Mucosa of stomach (tissue), 1 donor: Measurements from ENCODE around the gene CUL4A.
A peak's percentile ranks its signal among the peaks of the same experiment; 100 is the strongest.
"Not testable (repeated sequence)": the region's sequence is repeated elsewhere in the genome, so short reads cannot be mapped to it uniquely, and the experiment has no call there.

Experiments
- H3K27me3 ChIP-seq: one replicate; pipeline ENCODE4 v1.7.0; 2013; ENCODE audit warnings: mild to moderate bottlenecking, low read length; ENCODE audit not compliant: control insufficient read depth, insufficient read depth
- H3K36me3 ChIP-seq: one replicate; pipeline ENCODE4 v1.7.0; 2013; ENCODE audit warnings: low read length; ENCODE audit not compliant: control insufficient read depth, insufficient read depth
- H3K4me1 ChIP-seq: one replicate; pipeline ENCODE4 v1.7.0; 2013; ENCODE audit warnings: mild to moderate bottlenecking, low read length; ENCODE audit not compliant: control insufficient read depth, insufficient read depth
- H3K4me3 ChIP-seq: one replicate; pipeline ENCODE4 v1.7.0; 2013; ENCODE audit warnings: low read length
- H3K9ac ChIP-seq: one replicate; pipeline ENCODE4 v1.7.0; 2013; ENCODE audit warnings: mild to moderate bottlenecking, low read length, moderate library complexity
- H3K9me3 ChIP-seq: one replicate; pipeline ENCODE4 v1.7.0; 2013; ENCODE audit warnings: mild to moderate bottlenecking, low read length, moderate library complexity; ENCODE audit not compliant: control insufficient read depth
- donor health status: Pancreatic carcinoma.

CUL4A gene

GRCh38 chr13:113209336-113209758 is at the start of gene CUL4A:
CUL4A (plus strand) TSS chr13:113209613; CDS start chr13:113209628, 15 bp downstream.
- Histone ChIP-seq H3K4me3 (peak within 1 kb of the TSS; percentile 68), H3K4me1 (peaks cover 18% of the 10 kb centered on the region), H3K9ac (peak within 1 kb of the TSS; percentile 91), H3K27me3 (no peaks in the 10 kb centered on the region), H3K36me3 (no peaks in the 10 kb centered on the region), H3K9me3 (no peaks in the 10 kb centered on the region)

GRCh38 chr13:113159701-113160100 is 49.7 kb upstream of the CUL4A start:
- Histone ChIP-seq H3K36me3 (no peaks in the 10 kb centered on the region), H3K9me3 (no peaks in the 10 kb centered on the region), H3K27me3 (peaks cover 23% of the 10 kb centered on the region), H3K4me1 (peaks cover 6% of the 10 kb centered on the region), H3K9ac (no peak overlapping the region), H3K4me3 (no peak overlapping the region)

- peaks cover 6% of the 10 kb centered on the region for H3K4me1 ChIP-seq
- no peaks in the 10 kb centered on the region for H3K36me3 ChIP-seq
- no peak overlapping the region for H3K9ac ChIP-seq
- H3K4me3 ChIP-seq, result no peak overlapping the region
- H3K27me3 ChIP-seq, result peaks cover 23% of the 10 kb centered on the region
- H3K9me3 ChIP-seq, result no peaks in the 10 kb centered on the region
Measured at GRCh38 chr13:113160983-113161382, 48.4 kb upstream of the CUL4A start.

- Histone ChIP-seq H3K27me3 (peaks cover 23% of the 10 kb centered on the region), H3K9ac (no peak overlapping the region), H3K36me3 (no peaks in the 10 kb centered on the region), H3K4me1 (peaks cover 6% of the 10 kb centered on the region), H3K4me3 (no peak overlapping the region), H3K9me3 (no peaks in the 10 kb centered on the region)
Measured at GRCh38 chr13:113161433-113161832, 48.0 kb upstream of the CUL4A start.

- not testable (repeated sequence) for H3K4me1 ChIP-seq, H3K4me3 ChIP-seq, H3K9ac ChIP-seq, H3K9me3 ChIP-seq, H3K36me3 ChIP-seq
- peaks cover 23% of the 10 kb centered on the region for H3K27me3 ChIP-seq
Measured at GRCh38 chr13:113161975-113162374, 47.4 kb upstream of the CUL4A start.

- no peak overlapping the region for H3K4me3 ChIP-seq
Measured at GRCh38 chr13:113162783-113163685, 46.4 kb upstream of the CUL4A start.

GRCh38 chr13:113164492-113164891 is 44.9 kb upstream of the CUL4A start:
- Histone ChIP-seq H3K36me3 (no peaks in the 10 kb centered on the region), H3K27me3 (peaks cover 23% of the 10 kb centered on the region), H3K4me1 (no peaks in the 10 kb centered on the region), H3K9ac (no peak overlapping the region), H3K4me3 (no peak overlapping the region), H3K9me3 (no peaks in the 10 kb centered on the region)

More at GRCh38 chr13:113162783-113163685, 46.4 kb upstream of the CUL4A start:
- Histone ChIP-seq H3K9ac (no peak overlapping the region), H3K9me3 (no peaks in the 10 kb centered on the region), H3K27me3 (peaks cover 23% of the 10 kb centered on the region), H3K36me3 (no peaks in the 10 kb centered on the region), H3K4me1 (peaks cover 4% of the 10 kb centered on the region)

GRCh38 chr13:113166266-113166665 is 43.1 kb upstream of the CUL4A start:
- no peaks in the 10 kb centered on the region for H3K9me3 ChIP-seq
- H3K4me1 ChIP-seq, result peaks cover 10% of the 10 kb centered on the region
- no peak overlapping the region for H3K4me3 ChIP-seq
- no peak overlapping the region for H3K9ac ChIP-seq
- peaks cover 15% of the 10 kb centered on the region for H3K27me3 ChIP-seq
- H3K36me3 ChIP-seq, result no peaks in the 10 kb centered on the region

- Histone ChIP-seq H3K9me3 (no peaks in the 10 kb centered on the region), H3K27me3 (peaks cover 12% of the 10 kb centered on the region), H3K4me3 (no peak overlapping the region), H3K36me3 (no peaks in the 10 kb centered on the region), H3K9ac (no peak overlapping the region), H3K4me1 (peaks cover 14% of the 10 kb centered on the region)
Measured at GRCh38 chr13:113166681-113167080, 42.7 kb upstream of the CUL4A start.

GRCh38 chr13:113167155-113167554 is 42.3 kb upstream of the CUL4A start:
- Histone ChIP-seq H3K36me3 (no peaks in the 10 kb centered on the region), H3K9ac (no peak overlapping the region), H3K4me1 (peaks cover 19% of the 10 kb centered on the region), H3K9me3 (no peaks in the 10 kb centered on the region), H3K4me3 (no peak overlapping the region), H3K27me3 (peaks cover 12% of the 10 kb centered on the region)

GRCh38 chr13:113167575-113167974 is 41.8 kb upstream of the CUL4A start:
- Histone ChIP-seq H3K27me3 (peaks cover 11% of the 10 kb centered on the region), H3K9me3 (no peaks in the 10 kb centered on the region), H3K36me3 (no peaks in the 10 kb centered on the region), H3K9ac (no peak overlapping the region), H3K4me3 (no peak overlapping the region), H3K4me1 (peaks cover 23% of the 10 kb centered on the region)

- Histone ChIP-seq H3K4me1 (peaks cover 29% of the 10 kb centered on the region), H3K9me3 (no peaks in the 10 kb centered on the region), H3K4me3 (no peak overlapping the region), H3K27me3 (peaks cover 5% of the 10 kb centered on the region), H3K36me3 (no peaks in the 10 kb centered on the region), H3K9ac (no peak overlapping the region)
Measured at GRCh38 chr13:113168211-113168610, 41.2 kb upstream of the CUL4A start.
